ENCODE results near the gene ATP8A2. TPM values are rescaled to one million over a fixed set of nuclear protein-coding genes. Genes with fewer than 3 reads are reported as not detected.

Gene ATP8A2
- total and polyA plus RNA-seq, 10 of the 15 experiments (the other 5 are each of a cell fraction or from before 2014, with no cell fraction given): 0.01 to 0.04 (median 0.04) TPM; not detected in 7

GRCh38 chr13:26047040-26047439 is 675.3 kb downstream of the ATP8A2 start (continued):
- TF ChIP-seq PRDM15 (CRISPR knock-in tag; IDR thresholded peaks at IDR 0.05) (no peak), IRF5 (IDR thresholded peaks at IDR 0.05; ENCODE audit: borderline replicate concordance) (no peak), CHD2 (IDR thresholded peaks at IDR 0.05; ENCODE audit: borderline replicate concordance, low read depth, low read length) (no peak), SMC3 (IDR thresholded peaks at IDR 0.05; ENCODE audit: borderline replicate concordance, low read length) (no peak)

GRCh38 chr13:26048741-26049140 is 677.0 kb downstream of the ATP8A2 start:
- no peaks in the 10 kb centered on the region for H3K36me3 ChIP-seq (ENCODE audit: control insufficient read depth in 2 of 2, insufficient read depth in 2 of 2, low read length in 1 of 2)
- CTCF ChIA-PET: interaction anchor here (0.5 kb wide), 1 partner anchor 563 kb away, joined by 3 read pairs; no protein-coding TSS in a partner anchor

More at GRCh38 chr13:26048741-26049140, 677.0 kb downstream of the ATP8A2 start:
- ATAC-seq (no peak), DNase-seq (ENCODE audit: low read depth, low spot score) (no peak), FAIRE-seq (no peak)
- H3K79me2 ChIP-seq (ENCODE audit: control insufficient read depth, insufficient read depth, low read length): no peaks in the 10 kb centered on the region
- 18% methylated on average over 4 of the region's 4 CpGs for WGBS (ENCODE audit: insufficient coverage, insufficient replicate concordance, low lambda C conversion rate, missing lambda C conversion rate)
- H3K9me3 ChIP-seq (replicated peaks; ENCODE audit: control insufficient read depth, insufficient read depth, low read length): no peaks in the 10 kb centered on the region; the same call in 2 of the 3 replicates
- no peak overlapping the region for H3K4me2 ChIP-seq (ENCODE audit: control insufficient read depth, insufficient read depth)
- H3K4me1 ChIP-seq (ENCODE audit: control insufficient read depth, insufficient read depth, low read length): no peaks in the 10 kb centered on the region
- ChIA-PET RAD21 (ENCODE audit: unreplicated experiment) (no interaction called here), POLR2A (no interaction called here), SMC1A (ENCODE audit: uncharacterized antibody, unreplicated experiment) (no interaction called here)
- in situ Hi-C loops (cut with MboI) (no loop called here), intact Hi-C loops (cut with micrococcal nuclease; ENCODE audit: unreplicated experiment) (no loop called here)
- H3K9ac ChIP-seq (ENCODE audit: control insufficient read depth, insufficient read depth, low read length): no peak overlapping the region
- no peak overlapping the region for H2AFZ ChIP-seq (ENCODE audit: control insufficient read depth, low read depth, low read length)
- peaks cover 4% of the 10 kb centered on the region in 2 experiments for H3K27me3 ChIP-seq (replicated peaks in 1 of 2; ENCODE audit: control insufficient read depth in 2 of 2, insufficient read depth in 2 of 2, low read length in 1 of 2)
- no peak overlapping the region for H3K27ac ChIP-seq (ENCODE audit: control insufficient read depth, insufficient read depth)
- BruUV-seq (replicated peaks): no TSS peak
- TF ChIP-seq GABPA (IDR thresholded peaks at IDR 0.05; ENCODE audit: low read depth) (no peak), ATF3 (IDR thresholded peaks at IDR 0.05; ENCODE audit: borderline replicate concordance, extremely low read depth, low read depth, low read length) (no peak), MYB (IDR thresholded peaks at IDR 0.05; ENCODE audit: borderline replicate concordance, low read depth, low read length) (no peak), HSF1 (IDR thresholded peaks at IDR 0.05; ENCODE audit: low read depth, low read length) (no peak)
- H3K4me3 ChIP-seq: no peak overlapping the region
- H4K20me1 ChIP-seq (ENCODE audit: control insufficient read depth, insufficient read depth): no peaks in the 10 kb centered on the region

Data from GM12878 (cell line).